Heart left ventricle (tissue), 16 donors: ENCODE data around the gene DOCK2. TPM values are rescaled to one million over a fixed set of nuclear protein-coding genes. Genes with fewer than 3 reads are reported as not detected.

Source experiments
- ATAC-seq, 4 donors: fragments of 200-7000 bp; cut with Tn5 transposase; one replicate each; pipeline ENCODE4 v1.9.1; 2020 to 2022; ENCODE audit warnings: moderate library complexity in 4 of 4, mild to moderate bottlenecking in 3 of 4, moderate number of reproducible peaks in 1 of 4
- DNase-seq, 5 donors: peaks; one replicate each; pipeline ENCODE4 v3.0.0-alpha.2; 2020
- H3K27ac ChIP-seq, 12 donors: fragments of 200-600 bp; sonication (generic) in 4 of 12; one replicate each; pipeline versions ENCODE4 v1.5.0 to v1.8.0; 2016 to 2022; ENCODE audit warnings: mild to moderate bottlenecking in 2 of 12
- H3K27me3 ChIP-seq, 9 donors: fragments of 200-600 bp; sonication (generic) in 2 of 9; one replicate each; pipeline versions ENCODE4 v1.5.1 to v1.8.0; 2016 to 2022; ENCODE audit warnings: mild to moderate bottlenecking in 3 of 9
- H3K36me3 ChIP-seq, 9 donors: fragments of 200-600 bp; sonication (generic) in 2 of 9; one replicate each; pipeline versions ENCODE4 v1.5.0 to v1.8.0; 2018 to 2022; ENCODE audit warnings: mild to moderate bottlenecking in 2 of 9
- H3K4me1 ChIP-seq, 12 donors: fragments of 200-600 bp; sonication (generic) in 4 of 12; one replicate each; pipeline versions ENCODE4 v1.5.0 to v1.8.0; 2016 to 2022; ENCODE audit warnings: mild to moderate bottlenecking in 3 of 12
- H3K4me3 ChIP-seq, 12 donors: fragments of 200-600 bp; sonication (generic) in 4 of 12; one replicate each; pipeline versions ENCODE4 v1.5.0 to v1.8.0; 2017 to 2022; ENCODE audit warnings: mild to moderate bottlenecking in 9 of 12, moderate library complexity in 4 of 12
- H3K9me3 ChIP-seq, 12 donors: fragments of 200-600 bp; sonication (generic) in 4 of 12; one replicate each; pipeline versions ENCODE4 v1.5.0 to v1.8.0; 2016 to 2022; ENCODE audit warnings: mild to moderate bottlenecking in 1 of 12
- CTCF ChIP-seq, 12 donors: fragments of 200-600 bp; sonication (generic) in 4 of 12; IDR thresholded peaks; one replicate each; pipeline versions ENCODE4 v1.5.0 to v1.8.0; 2018 to 2022; ENCODE audit warnings: antibody characterized with exemption in 12 of 12, mild to moderate bottlenecking in 5 of 12
- POLR2A ChIP-seq, 2 donors: fragments of 450-650 bp; IDR thresholded peaks; one replicate each; pipeline ENCODE4 v1.6.1; 2017; ENCODE audit warnings: antibody characterized with exemption in 2 of 2, mild to moderate bottlenecking in 2 of 2, moderate library complexity in 2 of 2
- WGBS, 4 donors: extraction: QIAGEN DNeasy Blood & Tissue Kit in 2 of 4; methylation state at CpG; one replicate each; pipeline versions ENCODE4 v1.1.5 to v1.1.7; 2013 to 2018; 5-methylcytosine and 5-hydroxymethylcytosine counted together
- intact Hi-C, 10 donors: fragments of 100-400 bp; cut with DNase I; formaldehyde crosslinking; loops; one replicate each; pipeline versions ENCODE4 v1.11.1 to v1.14.2; 2022
- polyA plus RNA-seq, 2 donors: library from polyadenylated mRNA; stranded (reverse); fragments of 200-250 nt; gene quantifications; one replicate each; pipeline ENCODE4 v1.2.3, GENCODE V29; 2013
- total RNA-seq, 9 donors: library from RNA; depleted of rRNA in 2 of 9; stranded (reverse); fragments of >200 nt in 2 of 9; fragmentation: NEBNext Ultra II Directional in 3 of 9; extraction: Animal tissue kit (Norgen Biotek cat#: 25700) in 3 of 9; gene quantifications; one replicate each; pipeline versions ENCODE4 v1.1.0 to v1.2.4, GENCODE V29; 2016 to 2023
- donor health status: ischemic (EF 13 %, LVEDD 7.1; RV severe dilation, severe dysfunction).
- donor health status: healthy with polysubstance abuse.
- donor health status: DM: no; HTN: yes; CAD: no.
- donor health status: DM: no; HTN: no; CAD: no.
- donor health status: ischemic (EF 25% LVEDD 6.9; RV normal size, moderate dysfunction).
- donor health status: ischemic (EF 25% LVEDD 5.7; RV mildly dilated, moderate dysfunction).
- donor health status: healthy.
- donor health status: DM: yes; HTN: yes; CAD: no.
- donor health status: ischemic (EF 35%, LVEDD 5.7; RV mildly dilated, moderate dysfunction).
- donor health status: nonischemic (EF 11% LVEDD 7.7; RV severe dilation, severe dysfunction).
- donor health status: DM: yes; HTN: yes; CAD: no.
- donor health status: PGD.
- donor health status: ischemic (EF 29% LVEDD 5.4; RV normal size, mild dysfunction).
- donor health status: nonischemic (EF 23%, LVEDD 6.1; RV moderate dilation, normal function).

The DOCK2 gene
- total and polyA plus RNA-seq, 11 donors, result 0.80 to 59.5 (median 4.6) TPM

DNA sequence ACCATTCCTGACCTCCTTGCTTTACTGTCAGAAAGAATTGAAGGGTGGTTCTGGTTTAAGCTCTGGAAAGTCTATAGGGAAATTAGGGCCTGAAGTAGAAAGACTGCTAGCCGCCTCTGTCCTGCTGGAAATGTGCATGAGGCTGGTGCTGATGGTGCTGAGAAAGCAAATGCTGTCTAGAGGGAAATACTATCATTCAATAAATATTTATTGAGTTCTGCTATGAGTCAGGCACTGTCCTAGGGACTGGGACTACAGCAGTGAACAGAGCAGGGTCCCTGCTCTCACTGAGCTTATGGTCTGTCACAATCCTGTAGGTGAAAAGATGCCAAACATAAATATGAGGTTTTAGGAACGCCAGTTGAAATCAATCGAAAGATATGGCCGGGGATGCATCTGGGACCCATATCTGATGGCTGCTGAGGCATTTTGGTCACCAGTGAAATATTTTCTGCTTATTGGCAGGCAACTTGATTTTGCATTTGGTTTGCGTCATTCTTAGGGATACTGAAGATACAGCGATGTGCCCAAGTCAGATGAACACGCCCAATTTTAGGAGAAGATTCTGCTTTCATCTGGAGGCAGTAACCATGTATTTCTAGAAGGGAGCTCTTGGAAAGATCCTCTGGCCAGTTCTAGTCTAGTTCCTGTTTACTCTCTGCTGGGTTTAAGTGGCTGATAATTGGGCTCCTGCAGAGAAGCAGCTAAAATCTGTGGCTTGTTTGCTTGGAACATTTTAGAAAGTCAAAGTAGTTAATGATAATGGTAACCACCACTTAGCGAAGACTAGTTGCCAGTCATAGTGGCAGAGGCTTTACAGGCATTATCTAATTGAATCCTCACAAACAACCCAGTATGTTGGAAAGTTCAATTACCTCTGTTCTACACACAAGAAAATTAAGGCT is 269.9 kb downstream of the DOCK2 start:
- DNase-seq, result no peak
- Histone ChIP-seq H3K9me3 (no peaks in the 10 kb centered on the region), H3K27me3 (no peaks in the 10 kb centered on the region), H3K4me3 (no peak overlapping the region), H3K27ac (no peak overlapping the region), H3K36me3 (no peaks in the 10 kb centered on the region), H3K4me1 (no peaks in the 10 kb centered on the region)
- no peak for TF ChIP-seq POLR2A (IDR thresholded peaks at IDR 0.05)
- no peak for TF ChIP-seq CTCF (IDR thresholded peaks at IDR 0.05)
- intact Hi-C loops, result no loop called here
- no peak for ATAC-seq
- WGBS, 4 donors, result 73 to 76% (median 73%) methylated on average over 8 of the region's 8 CpGs

GRCh38 chr5:169908864-169909263 is 271.8 kb downstream of the DOCK2 start:
- 15 to 36% (median 29%) methylated on average over 1 of the region's 1 CpG; no CpG with 5 or more reads in 1 of the 4 donors for WGBS, 4 donors
- ATAC-seq, result no peak
- intact Hi-C loops, result no loop called here
- TF ChIP-seq POLR2A (IDR thresholded peaks at IDR 0.05), result no peak
- no peak for TF ChIP-seq CTCF (IDR thresholded peaks at IDR 0.05)
- DNase-seq, result no peak
- no peak overlapping the region for H3K27ac ChIP-seq
- H3K27me3 ChIP-seq, result no peaks in the 10 kb centered on the region
- no peaks in the 10 kb centered on the region for H3K36me3 ChIP-seq
- no peak overlapping the region for H3K4me3 ChIP-seq
- H3K4me1 ChIP-seq, result no peaks in the 10 kb centered on the region
- no peaks in the 10 kb centered on the region for H3K9me3 ChIP-seq

DNA sequence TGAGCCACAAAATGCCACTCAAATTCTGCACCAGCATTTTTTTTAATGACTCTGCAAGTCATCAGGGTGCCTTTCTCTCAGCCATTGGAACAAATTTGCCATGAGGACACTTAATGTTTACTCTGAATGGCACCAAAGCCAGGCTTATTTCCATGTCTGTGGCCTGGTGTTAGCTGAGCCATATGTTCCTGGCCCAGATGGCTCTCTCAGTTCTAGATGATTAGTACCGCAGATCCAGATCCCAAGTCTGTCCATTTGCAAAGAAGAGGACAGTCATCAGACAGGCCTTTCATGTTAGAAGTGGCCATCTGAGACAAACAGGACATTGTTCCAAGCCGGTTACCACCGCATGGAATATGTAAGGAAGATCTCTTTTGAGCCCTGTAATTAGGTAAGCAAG is 272.9 kb downstream of the DOCK2 start:
- H3K4me1 ChIP-seq, result no peaks in the 10 kb centered on the region
- 76 to 95% (median 91%) methylated on average over 3 of the region's 3 CpGs for WGBS, 4 donors
- no peak overlapping the region for H3K4me3 ChIP-seq
- DNase-seq (no peak), ATAC-seq (no peak)
- intact Hi-C loops, result no loop called here
- no peaks in the 10 kb centered on the region for H3K36me3 ChIP-seq
- no peak for TF ChIP-seq POLR2A (IDR thresholded peaks at IDR 0.05)
- no peak for TF ChIP-seq CTCF (IDR thresholded peaks at IDR 0.05)
- H3K27ac ChIP-seq, result no peak overlapping the region
- H3K27me3 ChIP-seq, result no peaks in the 10 kb centered on the region
- H3K9me3 ChIP-seq, result no peaks in the 10 kb centered on the region

- H3K4me3 ChIP-seq, result no peak overlapping the region
- TF ChIP-seq CTCF (IDR thresholded peaks at IDR 0.05), result no peak
- TF ChIP-seq POLR2A (IDR thresholded peaks at IDR 0.05), result no peak
- intact Hi-C loops, result no loop called here
- H3K36me3 ChIP-seq, result no peaks in the 10 kb centered on the region
- H3K27me3 ChIP-seq, result no peaks in the 10 kb centered on the region
- no peaks in the 10 kb centered on the region for H3K4me1 ChIP-seq
- DNase-seq, result no peak
- 78 to 87% (median 84%) methylated on average over 5 of the region's 5 CpGs for WGBS, 4 donors
- ATAC-seq, result no peak
- H3K27ac ChIP-seq, result no peak overlapping the region
- H3K9me3 ChIP-seq, result no peaks in the 10 kb centered on the region
Observed at GRCh38 chr5:169910393-169910792, 273.3 kb downstream of the DOCK2 start.
